ENCODE results near the gene SSX3. TPM values are rescaled to one million over a fixed set of nuclear protein-coding genes. Genes with fewer than 3 reads are reported as not detected.
"Not testable (repeated sequence)": the region's sequence is repeated elsewhere in the genome, so short reads cannot be mapped to it uniquely, and the experiment has no call there.

SSX3 gene
- not detected for total RNA-seq

- H3K4me3 ChIP-seq; H3K27me3 ChIP-seq; H3K4me1 ChIP-seq; H3K27ac ChIP-seq; ATAC-seq (ENCODE audit: low FRiP score in 2 of 2); H3K36me3 ChIP-seq; H3K9me3 ChIP-seq; DNase-seq: not testable (repeated sequence)
- 88 to 95% methylated on average over 15 to 19 of the region's 19 CpGs for WGBS, 2 donors
Observed at GRCh38 chrX:48356315-48357094, at the start of gene SSX3. TSS of gene SSX3 (minus strand) at chrX:48356703. CDS start at chrX:48355249, 1,454 bp downstream.

GRCh38 chrX:48397825-48398224 lies 41.3 kb upstream of the SSX3 start:
- not testable (repeated sequence) for ATAC-seq (ENCODE audit: low FRiP score in 2 of 2); H3K27me3 ChIP-seq
- WGBS, 2 donors, result 0 to 35% methylated on average over 1 of the region's 1 CpG

GRCh38 chrX:48396931-48397330 lies 40.4 kb upstream of the SSX3 start:
- DNase-seq; H3K36me3 ChIP-seq; H3K27me3 ChIP-seq; ATAC-seq (ENCODE audit: low FRiP score in 2 of 2); H3K27ac ChIP-seq; H3K4me1 ChIP-seq; H3K9me3 ChIP-seq; H3K4me3 ChIP-seq: not testable (repeated sequence)
- 55 to 87% methylated on average over 2 of the region's 2 CpGs for WGBS, 2 donors

More at GRCh38 chrX:48397825-48398224, 41.3 kb upstream of the SSX3 start:
- not testable (repeated sequence) for H3K27ac ChIP-seq, DNase-seq, H3K9me3 ChIP-seq, H3K4me3 ChIP-seq, H3K36me3 ChIP-seq, H3K4me1 ChIP-seq

GRCh38 chrX:48383239-48383638 lies 26.7 kb upstream of the SSX3 start, which contains the start of gene SSX4:
TSS of gene SSX4 (plus strand) at chrX:48383539. CDS start at chrX:48384054, 515 bp downstream.
- not testable (repeated sequence) for H3K9me3 ChIP-seq; ATAC-seq (ENCODE audit: low FRiP score in 2 of 2); H3K4me1 ChIP-seq; H3K4me3 ChIP-seq; DNase-seq; H3K27ac ChIP-seq; H3K27me3 ChIP-seq; H3K36me3 ChIP-seq
- no CpG with 5 or more reads among the region's 16 CpGs for WGBS, 2 donors

GRCh38 chrX:48370408-48370807 lies 13.9 kb upstream of the SSX3 start:
- not testable (repeated sequence) for H3K27me3 ChIP-seq; H3K27ac ChIP-seq; H3K4me3 ChIP-seq; H3K9me3 ChIP-seq; H3K36me3 ChIP-seq; ATAC-seq (ENCODE audit: low FRiP score in 2 of 2); DNase-seq; H3K4me1 ChIP-seq
- no CpG with 5 or more reads among the region's 8 CpGs for WGBS, 2 donors

GRCh38 chrX:48367717-48368408 lies 11.4 kb upstream of the SSX3 start:
- not testable (repeated sequence) for H3K36me3 ChIP-seq; H3K9me3 ChIP-seq; ATAC-seq (ENCODE audit: low FRiP score in 2 of 2); H3K27ac ChIP-seq; DNase-seq; H3K27me3 ChIP-seq; H3K4me1 ChIP-seq; H3K4me3 ChIP-seq
- no CpG with 5 or more reads among the region's 12 CpGs for WGBS, 2 donors

- not testable (repeated sequence) for H3K36me3 ChIP-seq; H3K4me1 ChIP-seq; H3K4me3 ChIP-seq; DNase-seq; H3K9me3 ChIP-seq; ATAC-seq (ENCODE audit: low FRiP score in 2 of 2); H3K27me3 ChIP-seq; H3K27ac ChIP-seq
- 67 to 73% methylated on average over 4 to 6 of the region's 6 CpGs for WGBS, 2 donors
Observed at GRCh38 chrX:48359281-48359680, 2.8 kb upstream of the SSX3 start.

- no peak for ATAC-seq (ENCODE audit: low FRiP score in 2 of 2)
- Histone ChIP-seq H3K36me3 (no peaks in the 10 kb centered on the region), H3K9me3 (no peaks in the 10 kb centered on the region), H3K27me3 (no peaks in the 10 kb centered on the region), H3K4me3 (no peak overlapping the region), H3K27ac (no peak overlapping the region), H3K4me1 (no peaks in the 10 kb centered on the region)
- no peak for DNase-seq
- 90 to 97% methylated on average over 6 to 8 of the region's 8 CpGs for WGBS, 2 donors
- TF ChIP-seq POLR2AphosphoS5 (IDR thresholded peaks at IDR 0.05) (no peak), POLR2A (IDR thresholded peaks at IDR 0.05) (no peak), EP300 (IDR thresholded peaks at IDR 0.05) (no peak), CTCF (IDR thresholded peaks at IDR 0.05) (no peak)
Observed at GRCh38 chrX:48357681-48358080, 1.2 kb upstream of the SSX3 start.

GRCh38 chrX:48346059-48346458 lies 10.4 kb downstream of the SSX3 start:
- WGBS, 2 donors, result 31 to 55% methylated on average over 7 to 8 of the region's 8 CpGs
- not testable (repeated sequence) for H3K27ac ChIP-seq; H3K36me3 ChIP-seq; DNase-seq; H3K4me3 ChIP-seq; ATAC-seq (ENCODE audit: low FRiP score in 2 of 2); H3K27me3 ChIP-seq; H3K9me3 ChIP-seq; H3K4me1 ChIP-seq

GRCh38 chrX:48313996-48314395 lies 42.5 kb downstream of the SSX3 start:
- H3K9me3 ChIP-seq; H3K4me3 ChIP-seq; ATAC-seq (ENCODE audit: low FRiP score in 2 of 2); H3K36me3 ChIP-seq; H3K27me3 ChIP-seq; DNase-seq; H3K4me1 ChIP-seq; H3K27ac ChIP-seq: not testable (repeated sequence)
- WGBS, 2 donors, result 90 to 94% methylated on average over 2 of the region's 2 CpGs

Measured in upper lobe of left lung (tissue), 6 donors.